AG04450 (cell line): ENCODE measurements around the gene SPTBN2. TPM values are rescaled to one million over a fixed set of nuclear protein-coding genes. Genes with fewer than 3 reads are reported as not detected.
A peak's percentile ranks its signal among the peaks of the same experiment; 100 is the strongest.

Source experiments
- CTCF ChIA-PET: fragments of 300-600, 350-600 bp; formaldehyde crosslinking; extraction: SDS; loops from one replicate; lab custom pipeline; 2022; ENCODE audit warnings: antibody characterized with exemption, inconsistent platforms; lab: Charles Lee
- POLR2A ChIA-PET: fragments of 350-600 bp; formaldehyde crosslinking; extraction: SDS; loops from one replicate; lab custom pipeline; 2021; ENCODE audit warnings: antibody characterized with exemption, inconsistent platforms; lab: Yijun Ruan, JAX
- DNase-seq: peaks from one replicate; pipeline ENCODE4 v3.0.0-alpha.2; 2011; ENCODE audit warnings: low read depth, low spot score
- H3K27ac ChIP-seq: one replicate; pipeline ENCODE4 v1.5.1; 2012; ENCODE audit warnings: low read depth, low read length, control low read depth
- H3K27me3 ChIP-seq: one replicate; pipeline ENCODE4 v1.6.0; 2012; ENCODE audit warnings: low read length; ENCODE audit not compliant: control insufficient read depth, insufficient read depth
- H3K4me3 ChIP-seq: 2 replicates; pipeline ENCODE4 v1.5.1; 2011; ENCODE audit warnings: mild to moderate bottlenecking, low read depth, low read length, control low read depth
- H3K9me3 ChIP-seq: 2 replicates; pipeline ENCODE4 v1.5.1; 2012; ENCODE audit warnings: low read length; ENCODE audit not compliant: control insufficient read depth, insufficient read depth
- CTCF ChIP-seq: IDR thresholded peaks from 2 replicates; pipeline ENCODE4 v1.5.1; 2011; ENCODE audit warnings: low read depth, low read length, control low read depth, inconsistent platforms
- polyA minus RNA-seq: library from RNA; depleted of rRNA, polyadenylated mRNA; stranded (reverse); fragments of >200 nt; gene quantifications from 2 replicates; pipeline ENCODE4 v1.2.3, GENCODE V29; 2011; rRNA and poly(A)+ RNA removed
- polyA plus RNA-seq: library from polyadenylated mRNA; depleted of rRNA; stranded (reverse); fragments of >200 nt; gene quantifications from 2 replicates; pipeline ENCODE4 v1.2.3, GENCODE V29; 2011; rRNA removed

The SPTBN2 gene
- polyA plus RNA-seq (0.09 and 0.21 TPM in 2 replicates), polyA minus RNA-seq (0.18 and 0.48 TPM in 2 replicates)

DNA sequence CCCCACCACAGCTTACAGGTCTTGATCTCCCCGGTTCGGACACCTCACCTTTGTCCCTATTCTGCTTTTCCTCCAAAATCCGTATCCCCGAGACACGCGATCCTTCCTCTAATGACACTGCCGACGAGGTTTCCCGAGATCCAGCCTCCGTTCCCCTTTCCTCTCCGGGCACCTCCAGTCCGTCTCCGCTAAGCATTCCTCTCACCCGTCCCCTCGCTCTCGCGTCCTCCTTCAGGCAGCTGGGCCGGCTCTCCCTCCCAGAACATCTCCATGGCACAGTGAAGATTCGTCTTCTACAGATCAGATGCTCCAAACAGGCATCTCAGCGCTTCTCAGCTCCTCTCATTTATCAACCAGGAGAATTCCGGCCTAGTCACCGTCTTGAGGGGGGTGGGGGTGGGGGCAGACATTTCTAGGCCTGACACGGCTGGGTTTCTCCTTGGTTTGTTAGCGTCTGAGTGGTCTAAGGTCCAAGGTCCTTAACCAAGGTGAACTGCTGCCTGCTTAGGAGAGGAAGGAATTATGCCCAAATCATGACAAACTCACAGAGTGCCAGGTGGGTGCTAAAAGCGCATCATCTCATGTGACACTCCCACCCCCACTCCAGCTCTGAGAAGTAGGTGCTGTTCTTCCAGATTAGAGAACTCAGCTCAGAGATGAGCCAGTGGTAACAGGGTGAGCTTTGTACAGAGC lies at the start of gene SPTBN2:
Gene SPTBN2 (minus strand): TSS at position 524 of the 693 bp plus-strand sequence. CDS start 7,976 bp downstream, outside the sequence.
- Histone ChIP-seq H3K27ac (no peak within 1 kb of the TSS), H3K27me3 (peaks cover 65% of the 10 kb centered on the region), H3K9me3 (no peaks in the 10 kb centered on the region; the same call in 1 of the 2 replicates), H3K4me3 (peak within 1 kb of the TSS; percentile 36)
- POLR2A ChIA-PET: interaction anchor here (0.6 kb wide), 1 partner anchor 59 kb away, joined by 6 read pairs; no protein-coding TSS in a partner anchor
- no peak for DNase-seq
- no peak for TF ChIP-seq CTCF
- CTCF ChIA-PET: no interaction called here

DNA sequence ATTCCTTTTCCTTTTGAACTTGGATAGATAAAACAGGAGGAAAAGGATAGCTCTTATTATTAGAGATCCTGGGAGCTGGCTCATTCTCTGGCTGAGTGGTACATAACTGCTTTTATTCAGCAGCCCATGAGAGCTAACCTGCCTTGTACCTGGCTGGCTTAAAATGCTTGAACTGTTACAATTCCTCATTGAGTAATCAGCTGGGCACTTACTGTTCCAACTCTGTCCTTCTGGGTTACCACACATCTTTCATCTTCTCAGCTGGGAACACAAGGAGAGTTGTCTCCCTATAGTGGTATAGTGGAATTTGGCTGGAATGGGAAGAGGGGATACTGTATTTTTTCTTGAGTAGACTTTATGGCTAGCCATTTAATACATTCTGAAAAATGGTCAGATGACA lies 39.8 kb upstream of the SPTBN2 start:
- POLR2A ChIA-PET: no interaction called here
- no peaks in the 10 kb centered on the region for H3K27me3 ChIP-seq
- no peak overlapping the region for H3K27ac ChIP-seq
- no peak for TF ChIP-seq CTCF
- no peak for DNase-seq
- CTCF ChIA-PET: no interaction called here
- no peak overlapping the region for H3K4me3 ChIP-seq
- H3K9me3 ChIP-seq: no peaks in the 10 kb centered on the region

- CTCF ChIA-PET: no interaction called here
- POLR2A ChIA-PET: interaction anchor here (0.6 kb wide), 1 partner anchor 131 kb away, joined by 5 read pairs; no protein-coding TSS in a partner anchor
- TF ChIP-seq CTCF: no peak
- Histone ChIP-seq H3K27me3 (no peaks in the 10 kb centered on the region), H3K4me3 (no peak overlapping the region), H3K9me3 (no peaks in the 10 kb centered on the region), H3K27ac (no peak overlapping the region)
- no peak for DNase-seq
Measured at GRCh38 chr11:66768088-66768521, 39.1 kb upstream of the SPTBN2 start.

DNA sequence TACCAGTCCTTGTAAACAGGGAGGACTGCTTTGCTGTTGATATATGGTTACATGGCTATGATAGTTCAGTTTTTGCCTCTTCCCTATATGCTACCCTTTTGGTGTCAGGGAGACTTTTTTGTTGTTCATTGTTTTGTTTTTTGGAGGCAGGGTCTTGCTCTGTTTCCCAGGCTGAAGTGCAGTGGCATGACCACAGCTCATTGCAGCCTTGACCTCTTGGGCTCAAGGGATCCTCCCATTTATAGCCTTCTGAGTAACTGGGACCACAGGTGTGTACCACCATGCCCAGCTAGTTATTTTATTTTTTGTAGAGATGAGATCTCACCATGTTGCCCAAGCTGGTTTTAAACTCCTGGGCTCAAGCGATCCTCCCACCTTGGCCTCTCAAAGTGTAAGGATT lies 38.6 kb upstream of the SPTBN2 start:
- POLR2A ChIA-PET: interaction anchor here (0.6 kb wide), 1 partner anchor 131 kb away, joined by 5 read pairs; no protein-coding TSS in a partner anchor
- DNase-seq: no peak
- CTCF ChIA-PET: no interaction called here
- Histone ChIP-seq H3K27ac (no peak overlapping the region), H3K4me3 (no peak overlapping the region), H3K27me3 (no peaks in the 10 kb centered on the region), H3K9me3 (no peaks in the 10 kb centered on the region)
- TF ChIP-seq CTCF: no peak

DNA sequence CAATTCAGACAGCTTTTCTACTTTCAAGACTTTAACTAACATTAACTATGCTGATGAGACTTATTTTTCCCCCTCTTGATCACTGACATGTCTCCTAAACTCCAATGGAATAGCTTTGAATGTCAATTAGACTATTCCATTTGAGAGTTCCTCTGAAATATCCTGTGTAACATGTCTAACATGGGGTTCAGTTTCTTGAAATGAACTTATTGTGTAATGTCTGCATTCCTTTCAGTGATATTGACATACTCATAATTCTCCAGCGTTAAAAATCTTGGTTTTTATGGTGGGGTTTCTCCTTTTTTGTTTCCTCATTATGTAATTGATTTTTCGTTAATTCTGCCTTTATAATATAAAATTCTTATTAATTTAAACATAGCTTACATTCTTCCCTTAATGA lies 37.7 kb upstream of the SPTBN2 start:
- no peak for TF ChIP-seq CTCF
- Histone ChIP-seq H3K4me3 (no peak overlapping the region), H3K27me3 (no peaks in the 10 kb centered on the region), H3K9me3 (no peaks in the 10 kb centered on the region), H3K27ac (no peak overlapping the region)
- DNase-seq: no peak
- ChIA-PET CTCF (no interaction called here), POLR2A (no interaction called here)
